ENCODE results near the gene SYT7. TPM values are rescaled to one million over a fixed set of nuclear protein-coding genes. Genes with fewer than 3 reads are reported as not detected.
"Not testable (repeated sequence)": the region's sequence is repeated elsewhere in the genome, so short reads cannot be mapped to it uniquely, and the experiment has no call there.

Gene SYT7
- total RNA-seq, 4 donors from 2014 or later, result 5.4 to 8.4 (median 7.5) TPM

GRCh38 chr11:61619471-61620226, 38.8 kb upstream of the SYT7 start:
- no peak for DNase-seq (ENCODE audit: low spot score in 2 of 2)
- no peaks in the 10 kb centered on the region for H3K36me3 ChIP-seq
- 75% methylated on average over 6 of the region's 6 CpGs for WGBS
- no peaks in the 10 kb centered on the region for H3K4me1 ChIP-seq
- no peak overlapping the region for H3K27ac ChIP-seq
- peaks cover 10% of the 10 kb centered on the region for H3K27me3 ChIP-seq
- H3K9me3 ChIP-seq, result no peaks in the 10 kb centered on the region
- TF ChIP-seq CTCF (IDR thresholded peaks at IDR 0.05) (no peak), POLR2A (IDR thresholded peaks at IDR 0.05) (no peak), POLR2AphosphoS5 (IDR thresholded peaks at IDR 0.05) (no peak), EP300 (IDR thresholded peaks at IDR 0.05) (no peak)
- H3K4me3 ChIP-seq, result no peak overlapping the region

- DNase-seq (ENCODE audit: low spot score in 2 of 2), result no peak
- H3K9me3 ChIP-seq, result no peaks in the 10 kb centered on the region
- H3K36me3 ChIP-seq, result no peaks in the 10 kb centered on the region
- no peak overlapping the region for H3K4me3 ChIP-seq
- no peak overlapping the region for H3K27ac ChIP-seq
- peaks cover 10% of the 10 kb centered on the region for H3K27me3 ChIP-seq
- TF ChIP-seq CTCF (IDR thresholded peaks at IDR 0.05) (no peak), EP300 (IDR thresholded peaks at IDR 0.05) (no peak), POLR2A (IDR thresholded peaks at IDR 0.05) (no peak), POLR2AphosphoS5 (IDR thresholded peaks at IDR 0.05) (no peak)
- H3K4me1 ChIP-seq, result no peaks in the 10 kb centered on the region
- WGBS, result 40% methylated on average over 5 of the region's 5 CpGs
These were observed 38.1 kb upstream of the SYT7 start for GRCh38 chr11:61618978-61619377.

GRCh38 chr11:61617515-61617914, 36.6 kb upstream of the SYT7 start:
- Histone ChIP-seq H3K4me1 (no peaks in the 10 kb centered on the region), H3K27me3 (peaks cover 17% of the 10 kb centered on the region), H3K36me3 (no peaks in the 10 kb centered on the region), H3K27ac (no peak overlapping the region), H3K9me3 (no peaks in the 10 kb centered on the region), H3K4me3 (no peak overlapping the region)
- WGBS, result 88% methylated on average over 4 of the region's 4 CpGs
- TF ChIP-seq POLR2AphosphoS5 (IDR thresholded peaks at IDR 0.05), result no peak
- no peak for TF ChIP-seq EP300 (IDR thresholded peaks at IDR 0.05)
- TF ChIP-seq CTCF (IDR thresholded peaks at IDR 0.05), result no peak
- TF ChIP-seq POLR2A (IDR thresholded peaks at IDR 0.05), result no peak
- no peak for DNase-seq (ENCODE audit: low spot score in 2 of 2)

GRCh38 chr11:61616434-61616833, 35.6 kb upstream of the SYT7 start:
- no peak overlapping the region for H3K4me3 ChIP-seq
- no peaks in the 10 kb centered on the region for H3K9me3 ChIP-seq
- DNase-seq (ENCODE audit: low spot score in 2 of 2), result no peak
- peaks cover 16% of the 10 kb centered on the region for H3K27me3 ChIP-seq
- no peaks in the 10 kb centered on the region for H3K4me1 ChIP-seq
- 87% methylated on average over 2 of the region's 2 CpGs for WGBS
- no peak overlapping the region for H3K27ac ChIP-seq
- H3K36me3 ChIP-seq, result no peaks in the 10 kb centered on the region
- TF ChIP-seq POLR2AphosphoS5 (IDR thresholded peaks at IDR 0.05) (no peak), POLR2A (IDR thresholded peaks at IDR 0.05) (no peak), EP300 (IDR thresholded peaks at IDR 0.05) (no peak), CTCF (IDR thresholded peaks at IDR 0.05) (no peak)

GRCh38 chr11:61614782-61615181, 33.9 kb upstream of the SYT7 start:
- not testable (repeated sequence) for H3K4me1 ChIP-seq; H3K36me3 ChIP-seq; H3K4me3 ChIP-seq; DNase-seq (ENCODE audit: low spot score in 2 of 2); H3K9me3 ChIP-seq; H3K27ac ChIP-seq
- WGBS, result 44% methylated on average over 6 of the region's 6 CpGs
- peaks cover 24% of the 10 kb centered on the region for H3K27me3 ChIP-seq

GRCh38 chr11:61613870-61614269, 33.0 kb upstream of the SYT7 start:
- no peak overlapping the region for H3K4me3 ChIP-seq
- no peaks in the 10 kb centered on the region for H3K9me3 ChIP-seq
- 55% methylated on average over 6 of the region's 10 CpGs for WGBS
- peaks cover 14% of the 10 kb centered on the region for H3K4me1 ChIP-seq
- H3K36me3 ChIP-seq, result no peaks in the 10 kb centered on the region
- no peak overlapping the region for H3K27ac ChIP-seq
- TF ChIP-seq POLR2AphosphoS5 (IDR thresholded peaks at IDR 0.05) (no peak), POLR2A (IDR thresholded peaks at IDR 0.05) (no peak), CTCF (IDR thresholded peaks at IDR 0.05) (no peak), EP300 (IDR thresholded peaks at IDR 0.05) (no peak)
- DNase-seq (ENCODE audit: low spot score in 2 of 2), result no peak
- peaks cover 21% of the 10 kb centered on the region for H3K27me3 ChIP-seq
